B cell (primary cell): Measurements from ENCODE around the gene CFAP20. TPM values are rescaled to one million over a fixed set of nuclear protein-coding genes. Genes with fewer than 3 reads are reported as not detected.

Experiments
- ATAC-seq: fragments of 200-7000 bp; cut with Tn5 transposase; one replicate; pipeline ENCODE4 v1.10.0; 2021; ENCODE audit warnings: low read depth, mild to moderate bottlenecking, moderate number of reproducible peaks, moderate library complexity
- CTCF ChIA-PET: fragments of 350-600 bp; sonication (Branson Sonifier 250); formaldehyde crosslinking; loops from one replicate; lab custom pipeline; 2021; ENCODE audit warnings: antibody characterized with exemption, inconsistent platforms; lab: Charles Lee
- POLR2A ChIA-PET: fragments of 350-600 bp; sonication (Branson Sonifier 250); formaldehyde crosslinking; loops from one replicate; lab custom pipeline; 2021; ENCODE audit warnings: antibody characterized with exemption; lab: Charles Lee
- DNase-seq: peaks from one replicate; pipeline ENCODE4 v3.0.0; 2013
- H2AFZ ChIP-seq: 2 replicates; pipeline ENCODE4 v1.6.1; 2012; ENCODE audit warnings: mild to moderate bottlenecking, low read depth, low read length; ENCODE audit not compliant: insufficient read depth, poor library complexity, severe bottlenecking
- H3K27ac ChIP-seq, 2 donors: 1 replicate in 1 of 2; 2 replicates in 1 of 2; pipeline ENCODE4 v1.5.1; 2012 to 2013; ENCODE audit warnings: low read length in 2 of 2, mild to moderate bottlenecking in 2 of 2, moderate library complexity in 1 of 2
- H3K27me3 ChIP-seq, 4 experiments: fragments of 200-600 bp in 1 of 4; sonication (generic) in 1 of 4; replicated peaks in 1 of 4; 1 replicate in 2 of 4; 2 replicates in 2 of 4; pipeline versions ENCODE4 v1.6.1 to v1.7.0; 2013 to 2016; ENCODE audit warnings: low read length in 3 of 4, mild to moderate bottlenecking in 2 of 4, mixed read lengths in 1 of 4, moderate library complexity in 1 of 4; ENCODE audit not compliant: insufficient read depth in 4 of 4, control insufficient read depth in 3 of 4; ENCODE audit errors: control extremely low read depth in 1 of 4
- H3K36me3 ChIP-seq, 2 experiments: replicated peaks in 1 of 2; 1 replicate in 1 of 2; 2 replicates in 1 of 2; pipeline versions ENCODE4 v1.6.1 to v1.7.1; 2013; ENCODE audit warnings: low read length in 1 of 2; ENCODE audit not compliant: insufficient read depth in 2 of 2, control insufficient read depth in 1 of 2; ENCODE audit errors: control extremely low read depth in 1 of 2, extremely low read depth in 1 of 2
- H3K4me1 ChIP-seq, 2 donors: fragments of 200-600 bp in 1 of 2; sonication (generic) in 1 of 2; 1 replicate in 1 of 2; 2 replicates in 1 of 2; pipeline versions ENCODE4 v1.5.1 to v1.6.1; 2013 to 2017; ENCODE audit warnings: low read length in 2 of 2; ENCODE audit not compliant: control insufficient read depth in 2 of 2, insufficient read depth in 2 of 2
- H3K4me2 ChIP-seq: replicated peaks from 2 replicates; pipeline ENCODE3; 2012; ENCODE audit warnings: mild to moderate bottlenecking, low read depth, low read length; ENCODE audit not compliant: poor library complexity, severe bottlenecking
- H3K4me3 ChIP-seq, 5 experiments: fragments of 200-600 bp in 1 of 5; sonication (generic) in 1 of 5; 1 replicate in 3 of 5; 2 replicates in 2 of 5; pipeline versions ENCODE4 v1.5.1 to v1.7.0; 2011 to 2016; ENCODE audit warnings: low read length in 4 of 5, mild to moderate bottlenecking in 4 of 5, low read depth in 2 of 5, control low read depth in 1 of 5, moderate library complexity in 1 of 5; ENCODE audit not compliant: insufficient read depth in 1 of 5; ENCODE audit errors: control extremely low read depth in 1 of 5, extremely low read depth in 1 of 5
- H3K79me2 ChIP-seq: fragments of 200-600 bp; sonication (generic); one replicate; pipeline ENCODE4 v1.6.0; 2016; ENCODE audit warnings: low read length; ENCODE audit not compliant: control insufficient read depth, insufficient read depth
- H3K9ac ChIP-seq: fragments of 200-600 bp; sonication (generic); 2 replicates; pipeline ENCODE4 v1.6.1; 2017; ENCODE audit warnings: mild to moderate bottlenecking, low read length, moderate library complexity
- H3K9me3 ChIP-seq, 3 donors: one replicate each; pipeline versions ENCODE4 v1.6.1 to v1.7.1; 2013; ENCODE audit warnings: low read length in 2 of 3; ENCODE audit not compliant: control insufficient read depth in 2 of 3, insufficient read depth in 1 of 3; ENCODE audit errors: control extremely low read depth in 1 of 3
- H4K20me1 ChIP-seq: 2 replicates; pipeline ENCODE4 v1.6.0; 2012; ENCODE audit warnings: mild to moderate bottlenecking, low read length; ENCODE audit not compliant: insufficient read depth, control insufficient read depth, poor library complexity, severe bottlenecking
- H3K27ac Mint-ChIP-seq: one replicate; pipeline ENCODE4 v1.8.0; 2021; ENCODE audit warnings: mixed read lengths
- H3K27me3 Mint-ChIP-seq: one replicate; pipeline ENCODE4 v1.8.0; 2021; ENCODE audit warnings: mixed read lengths
- H3K4me1 Mint-ChIP-seq: one replicate; pipeline ENCODE4 v1.8.0; 2021; ENCODE audit warnings: mixed read lengths
- H3K4me3 Mint-ChIP-seq: one replicate; pipeline ENCODE4 v1.8.0; 2021; ENCODE audit warnings: mixed read lengths
- H3K9me3 Mint-ChIP-seq: one replicate; pipeline ENCODE4 v1.8.0; 2022; ENCODE audit warnings: mixed read lengths; ENCODE audit not compliant: insufficient read depth
- EZH2 ChIP-seq: IDR thresholded peaks from 2 replicates; pipeline ENCODE4 v1.6.1; 2012; ENCODE audit warnings: borderline replicate concordance, low read depth, mild to moderate bottlenecking, moderate library complexity, low read length; ENCODE audit not compliant: insufficient read depth, poor library complexity, severe bottlenecking
- WGBS: methylation state at CpG from one replicate; pipeline ENCODE4 v1.1.5; 2013; ENCODE audit warnings: missing lambda C conversion rate; ENCODE audit not compliant: insufficient coverage; 5-methylcytosine and 5-hydroxymethylcytosine counted together
- intact Hi-C: fragments of 100-400 bp; cut with micrococcal nuclease; formaldehyde crosslinking; loops from one replicate; pipeline ENCODE4 v1.10.0; 2022
- polyA plus RNA-seq: library from polyadenylated mRNA; depleted of rRNA; stranded (reverse); fragments of >200 nt; gene quantifications from 2 replicates; pipeline ENCODE4 v1.2.3, GENCODE V29; 2012
- total RNA-seq, 2 donors: library from RNA; stranded (reverse); fragments of 120-200 nt in 1 of 2; gene quantifications; 1 replicate in 1 of 2; 2 replicates in 1 of 2; pipeline versions ENCODE4 v1.2.3 to v1.2.4, GENCODE V29; 2013 to 2022
- TF ChIP-seq, protein P1 (sequence below): fragments of 200-600 bp; IDR thresholded peaks from one replicate; pipeline ENCODE4 v1.8.0; 2022; ENCODE audit warnings: antibody characterized with exemption, mild to moderate bottlenecking

CFAP20 gene
- total and polyA plus RNA-seq, 2 donors (not counting 1 experiment from before 2014, with no cell fraction given), result 27.3 to 45.4 TPM

DNA sequence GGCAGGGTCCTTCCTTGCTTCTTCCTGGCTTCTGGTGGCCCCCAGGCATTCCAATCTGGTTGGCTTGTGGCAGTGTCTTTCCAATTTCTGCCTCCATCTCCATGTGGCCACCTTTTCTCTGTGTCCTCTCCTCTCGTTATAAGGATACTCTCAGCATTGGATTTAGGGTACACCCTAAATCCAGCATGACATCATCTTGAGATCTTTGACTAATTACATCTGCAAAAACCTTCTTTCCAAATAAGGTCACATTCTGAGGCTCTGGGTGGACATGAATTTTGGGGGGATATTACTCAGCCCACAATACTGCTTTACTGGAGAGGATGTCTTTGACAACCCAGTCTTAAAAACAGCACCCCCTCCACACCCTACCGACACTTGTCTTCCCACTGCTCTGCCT is 18.9 kb upstream of the CFAP20 start:
- DNase-seq (no peak), ATAC-seq (no peak)
- Histone ChIP-seq H4K20me1 (no peaks in the 10 kb centered on the region), H3K4me1 (no peaks in the 10 kb centered on the region), H3K4me2 (no peak overlapping the region), H3K4me3 (no peak overlapping the region), H3K36me3 (no peaks in the 10 kb centered on the region), H3K9me3 (no peaks in the 10 kb centered on the region), H3K9ac (no peak overlapping the region), H3K27me3 (no peaks in the 10 kb centered on the region), H3K79me2 (no peaks in the 10 kb centered on the region), H3K27ac (no peak overlapping the region), H2AFZ (no peak overlapping the region)
- ChIA-PET POLR2A (no interaction called here), CTCF (no interaction called here)
- no peak for TF ChIP-seq EZH2
- TF ChIP-seq, protein P1, sequence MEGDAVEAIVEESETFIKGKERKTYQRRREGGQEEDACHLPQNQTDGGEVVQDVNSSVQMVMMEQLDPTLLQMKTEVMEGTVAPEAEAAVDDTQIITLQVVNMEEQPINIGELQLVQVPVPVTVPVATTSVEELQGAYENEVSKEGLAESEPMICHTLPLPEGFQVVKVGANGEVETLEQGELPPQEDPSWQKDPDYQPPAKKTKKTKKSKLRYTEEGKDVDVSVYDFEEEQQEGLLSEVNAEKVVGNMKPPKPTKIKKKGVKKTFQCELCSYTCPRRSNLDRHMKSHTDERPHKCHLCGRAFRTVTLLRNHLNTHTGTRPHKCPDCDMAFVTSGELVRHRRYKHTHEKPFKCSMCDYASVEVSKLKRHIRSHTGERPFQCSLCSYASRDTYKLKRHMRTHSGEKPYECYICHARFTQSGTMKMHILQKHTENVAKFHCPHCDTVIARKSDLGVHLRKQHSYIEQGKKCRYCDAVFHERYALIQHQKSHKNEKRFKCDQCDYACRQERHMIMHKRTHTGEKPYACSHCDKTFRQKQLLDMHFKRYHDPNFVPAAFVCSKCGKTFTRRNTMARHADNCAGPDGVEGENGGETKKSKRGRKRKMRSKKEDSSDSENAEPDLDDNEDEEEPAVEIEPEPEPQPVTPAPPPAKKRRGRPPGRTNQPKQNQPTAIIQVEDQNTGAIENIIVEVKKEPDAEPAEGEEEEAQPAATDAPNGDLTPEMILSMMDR, result no peak
- WGBS, result 100% methylated on average over 1 of the region's 2 CpGs
- intact Hi-C loops, result no loop called here
- H3K27ac Mint-ChIP-seq, result no peak overlapping the region
- no peaks in the 10 kb centered on the region for H3K4me1 Mint-ChIP-seq
- no peak overlapping the region for H3K4me3 Mint-ChIP-seq
- no peaks in the 10 kb centered on the region for H3K27me3 Mint-ChIP-seq
- H3K9me3 Mint-ChIP-seq, result no peaks in the 10 kb centered on the region

DNA sequence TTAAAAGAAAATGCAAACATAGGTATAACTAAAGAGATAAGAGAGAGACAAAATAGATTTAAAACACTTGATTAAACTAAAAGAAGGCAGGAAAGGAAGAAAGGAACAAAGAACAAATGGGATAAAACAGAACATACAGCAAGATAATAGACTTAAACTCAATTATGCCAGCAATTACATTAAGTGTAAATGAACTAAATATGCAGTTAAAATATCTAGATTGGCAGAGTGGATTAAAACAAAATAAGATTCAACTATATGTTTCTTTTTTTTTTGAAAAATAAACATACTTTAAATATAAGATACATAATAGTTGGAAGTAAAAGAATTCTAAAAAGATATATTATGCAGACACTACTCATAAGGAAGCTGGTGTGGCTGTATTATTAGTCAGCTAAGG is 9.7 kb upstream of the CFAP20 start:
- no peak overlapping the region for H3K27ac ChIP-seq
- no peak overlapping the region for H3K9ac ChIP-seq
- peaks cover 6 to 14% (median 6%) of the 10 kb centered on the region in 3 donors for H3K9me3 ChIP-seq
- H3K27ac Mint-ChIP-seq, result no peak overlapping the region
- no peak overlapping the region for H3K4me3 Mint-ChIP-seq
- ChIA-PET CTCF (no interaction called here), POLR2A (no interaction called here)
- no peak overlapping the region for H2AFZ ChIP-seq
- peaks cover 2 to 3% of the 10 kb centered on the region in 2 experiments for H3K36me3 ChIP-seq
- H3K27me3 ChIP-seq, result no peaks in the 10 kb centered on the region
- H3K27me3 Mint-ChIP-seq, result no peaks in the 10 kb centered on the region
- no peaks in the 10 kb centered on the region for H3K4me1 Mint-ChIP-seq
- no peaks in the 10 kb centered on the region for H3K79me2 ChIP-seq
- TF ChIP-seq, protein P1, result no peak
- TF ChIP-seq EZH2, result no peak
- DNase-seq (no peak), ATAC-seq (no peak)
- H4K20me1 ChIP-seq, result no peaks in the 10 kb centered on the region
- no peak overlapping the region for H3K4me2 ChIP-seq
- H3K4me1 ChIP-seq, result no peaks in the 10 kb centered on the region
- H3K9me3 Mint-ChIP-seq, result peaks cover 2% of the 10 kb centered on the region
- no peak overlapping the region for H3K4me3 ChIP-seq
- intact Hi-C loops, result no loop called here
